ENCODE measurements around the gene RIBC2. TPM values are rescaled to one million over a fixed set of nuclear protein-coding genes. Genes with fewer than 3 reads are reported as not detected.

Gene RIBC2
- total and polyA plus RNA-seq, 2 of the 13 experiments (the other 11 are each of a cell fraction or from before 2014, with no cell fraction given): 0.55 TPM; not detected in 1

- no peak overlapping the region for H3K27ac ChIP-seq (ENCODE audit: extremely low read length, insufficient read depth, low read length)
- 40% methylated on average over 19 of the region's 19 CpGs for WGBS (ENCODE audit: low lambda C conversion rate)
- no peak for TF ChIP-seq ZNF513 (CRISPR knock-in tag; conservative IDR thresholded peaks at IDR 0.05)
- TF ChIP-seq SP2 (CRISPR knock-in tag; IDR thresholded peaks at IDR 0.05): no peak
- no peak for TF ChIP-seq MEF2D (CRISPR knock-in tag; IDR thresholded peaks at IDR 0.05)
- no peak for TF ChIP-seq ETS1 (CRISPR knock-in tag; IDR thresholded peaks at IDR 0.05)
- TF ChIP-seq PPARG (CRISPR knock-in tag; conservative IDR thresholded peaks at IDR 0.05): no peak
- TF ChIP-seq ONECUT2 (CRISPR knock-in tag; IDR thresholded peaks at IDR 0.05): no peak
- no peak for TF ChIP-seq ATF5 (CRISPR knock-in tag; IDR thresholded peaks at IDR 0.05; ENCODE audit: low read depth)
- no peak for TF ChIP-seq ZNF280B (CRISPR knock-in tag; IDR thresholded peaks at IDR 0.05; ENCODE audit: borderline replicate concordance)
- no peak for TF ChIP-seq MTA3 (CRISPR knock-in tag; IDR thresholded peaks at IDR 0.05)
- no peak for TF ChIP-seq SP4 (CRISPR knock-in tag; IDR thresholded peaks at IDR 0.05)
- H3K4me2 ChIP-seq (ENCODE audit: low read depth, low read length): no peak overlapping the region
- H4K20me1 ChIP-seq (ENCODE audit: insufficient read depth, low read length): no peaks in the 10 kb centered on the region
- no peak for FAIRE-seq
- ChIA-PET CTCF (ENCODE audit: low intra/inter-chr PET ratio, low total read pairs) (no interaction called here), POLR2A (no interaction called here)
- no peaks in the 10 kb centered on the region for H3K36me3 ChIP-seq (replicated peaks in 1 of 2; ENCODE audit: control insufficient read depth in 1 of 2, insufficient read depth in 2 of 2, low read length in 2 of 2)
- H3K27me3 ChIP-seq (ENCODE audit: control insufficient read depth in 1 of 2, insufficient read depth in 2 of 2, low read length in 2 of 2): peaks cover 6 to 27% of the 10 kb centered on the region in 2 experiments; a peak in 4 of 5 replicates
- no peak overlapping the region for H2AFZ ChIP-seq (ENCODE audit: low read length)
- in situ Hi-C loops (cut with HindIII; ENCODE audit: extremely low pct_ligation_motif_present, low pct_unique_long_range_greater_than_20kb) (loop anchor here (5.0 kb wide), 1 partner anchor 51 kb away; no protein-coding TSS in a partner anchor), intact Hi-C loops (cut with micrococcal nuclease; ENCODE audit: unreplicated experiment) (no loop called here)
- no peaks in the 10 kb centered on the region for H3K79me2 ChIP-seq (ENCODE audit: insufficient read depth, low read length)
- BruUV-seq (replicated peaks): no TSS peak
- H3K9me3 ChIP-seq (ENCODE audit: low read length): no peaks in the 10 kb centered on the region
- DNase-seq (ENCODE audit: low spot score): no peak
- no peak overlapping the region for H3K4me3 ChIP-seq (replicated peaks in 1 of 3; ENCODE audit: insufficient read depth in 1 of 3, low read depth in 2 of 3, low read length in 3 of 3)
- H3K4me1 ChIP-seq (ENCODE audit: insufficient read depth, low read length): peaks cover 12% of the 10 kb centered on the region
- H3K9ac ChIP-seq (ENCODE audit: insufficient read depth, low read depth, low read length): no peak overlapping the region
- no peak for ATAC-seq
Observed at GRCh38 chr22:45428391-45429385, 15.2 kb downstream of the RIBC2 start.

Measured in HepG2 (cell line).